HG03280 (cell line): ENCODE data around the gene HYOU1.
A peak's percentile ranks its signal among the peaks of the same experiment; 100 is the strongest.
"Not testable (repeated sequence)": the region's sequence is repeated elsewhere in the genome, so short reads cannot be mapped to it uniquely, and the experiment has no call there.

Experiments
- ATAC-seq: cut with Tn5 transposase; IDR thresholded peaks from one replicate; pipeline ENCODE4 v1.9.1; 2021; ENCODE audit warnings: mild to moderate bottlenecking, moderate library complexity; ENCODE audit not compliant: unreplicated experiment

HYOU1 gene

DNA sequence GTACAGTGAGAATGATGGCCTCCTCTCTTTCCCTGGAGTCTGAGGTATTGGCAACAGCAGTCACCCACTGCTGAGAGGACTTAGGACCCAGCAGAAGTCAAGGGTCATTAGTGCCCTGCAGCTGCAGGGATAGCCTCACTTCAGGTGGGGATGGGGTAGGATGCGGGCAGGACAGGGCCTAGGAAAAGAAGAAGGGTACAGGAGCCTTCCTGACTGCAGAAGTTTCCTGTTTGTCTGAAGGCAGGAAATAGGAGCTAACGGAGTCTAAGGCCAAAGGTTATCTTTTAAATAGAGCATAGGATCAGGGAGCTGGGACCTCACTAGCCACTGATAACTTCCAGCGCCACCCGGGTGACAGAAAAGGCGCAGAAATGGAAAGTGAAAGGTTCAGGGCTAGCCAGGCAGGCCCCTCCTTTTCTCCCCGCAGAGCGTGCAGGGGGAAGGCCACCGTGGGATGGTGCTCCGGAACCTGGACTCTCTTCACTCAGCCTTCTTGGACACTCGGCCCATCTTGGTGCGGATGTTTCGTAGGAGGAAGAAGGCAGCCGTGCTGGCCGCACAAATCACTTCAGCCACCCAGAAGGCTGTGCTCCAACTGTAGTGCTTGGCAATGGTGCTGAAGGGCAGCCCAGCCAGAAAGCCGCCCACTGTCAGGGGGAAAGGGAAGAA is 32.4 kb downstream of the HYOU1 start:
- no peak for ATAC-seq

GRCh38 chr11:119023741-119024140 is 33.3 kb downstream of the HYOU1 start:
- no peak for ATAC-seq

GRCh38 chr11:119021631-119022030 is 35.4 kb downstream of the HYOU1 start:
- no peak for ATAC-seq

- ATAC-seq = no peak
Measured at GRCh38 chr11:119019996-119020395, 37.0 kb downstream of the HYOU1 start.

GRCh38 chr11:119018074-119018938 is 38.7 kb downstream of the HYOU1 start, which contains the start of the genes RPS25 and TRAPPC4:
TSS of gene RPS25 (minus strand) at chr11:119018343. CDS start at chr11:119018284, 59 bp downstream.
TSS of gene TRAPPC4 (plus strand) at chr11:119018766. CDS start at chr11:119018796, 30 bp downstream.
- peak; percentile 85 for ATAC-seq

- ATAC-seq = not testable (repeated sequence)
Measured at GRCh38 chr11:119017377-119017776, 39.6 kb downstream of the HYOU1 start.

DNA sequence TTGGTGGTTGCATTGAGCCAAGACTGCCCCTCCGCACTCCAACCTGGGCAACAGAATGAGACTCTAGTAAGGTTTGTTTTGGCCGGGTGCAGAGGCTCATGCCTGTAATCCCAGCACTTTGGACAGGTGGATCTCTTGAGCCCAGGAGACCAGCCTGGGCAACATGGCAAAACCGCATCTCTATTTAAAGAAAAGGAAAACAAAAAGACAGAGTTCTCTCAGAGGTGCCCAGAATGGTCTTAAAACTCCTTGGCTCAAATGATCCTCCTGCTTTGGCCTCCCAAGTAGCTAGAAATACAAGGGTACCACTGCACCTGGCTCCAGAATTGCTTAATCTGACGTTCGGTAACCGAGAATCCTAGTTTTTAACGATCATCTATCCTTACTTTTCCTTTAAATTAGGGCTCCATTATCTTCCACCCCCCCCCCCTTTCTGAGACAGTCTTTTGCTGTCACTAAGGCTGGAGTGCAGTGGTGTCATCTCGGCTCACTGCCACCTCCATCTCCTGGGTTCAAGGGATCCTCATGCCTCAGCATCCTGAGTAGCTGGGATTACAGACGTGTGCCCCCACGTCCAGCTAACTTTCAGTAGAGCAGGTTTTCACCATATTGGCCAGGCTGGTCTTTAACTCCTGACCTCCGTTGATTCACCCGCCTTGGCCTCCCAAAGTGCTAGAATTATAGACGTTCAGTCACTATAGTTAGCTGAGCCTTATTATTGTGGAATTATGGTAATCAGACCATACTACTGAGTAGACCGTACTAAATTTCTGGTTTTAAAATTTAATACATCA is 40.6 kb downstream of the HYOU1 start:
- ATAC-seq = no peak

DNA sequence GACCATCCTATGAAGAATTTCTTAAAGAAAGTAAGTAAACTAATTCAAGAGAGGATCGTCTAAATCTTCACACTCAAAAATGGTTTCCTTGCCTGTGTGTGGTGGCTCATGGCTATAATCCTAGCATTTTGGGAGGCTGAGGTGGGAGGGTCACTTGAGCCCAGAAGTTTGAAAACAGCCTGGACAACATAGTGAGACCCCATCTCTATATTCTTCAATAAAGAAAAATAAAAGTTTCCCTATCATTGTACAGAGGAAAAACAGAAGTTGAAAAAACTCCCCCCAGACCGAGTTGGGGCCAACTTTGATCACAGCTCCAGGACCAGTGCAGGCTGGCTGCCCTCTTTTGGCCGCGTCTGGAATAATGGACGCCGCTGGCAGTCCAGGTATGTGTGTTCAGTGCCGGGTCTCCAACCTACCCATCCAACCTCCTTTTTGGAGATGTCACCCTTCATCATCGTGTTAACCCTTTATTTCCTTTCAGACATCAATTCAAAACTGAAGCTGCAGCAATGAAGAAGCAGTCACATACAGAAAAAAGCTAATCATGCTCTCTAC is 41.9 kb downstream of the HYOU1 start:
- no peak for ATAC-seq

GRCh38 chr11:119014209-119014924 is 42.6 kb downstream of the HYOU1 start:
- ATAC-seq = no peak

GRCh38 chr11:119012629-119013170 is 44.3 kb downstream of the HYOU1 start:
- ATAC-seq = no peak

- no peak for ATAC-seq
Measured at GRCh38 chr11:119011476-119012053, 45.4 kb downstream of the HYOU1 start.

GRCh38 chr11:119006656-119007055 is 50.3 kb downstream of the HYOU1 start:
- no peak for ATAC-seq

DNA sequence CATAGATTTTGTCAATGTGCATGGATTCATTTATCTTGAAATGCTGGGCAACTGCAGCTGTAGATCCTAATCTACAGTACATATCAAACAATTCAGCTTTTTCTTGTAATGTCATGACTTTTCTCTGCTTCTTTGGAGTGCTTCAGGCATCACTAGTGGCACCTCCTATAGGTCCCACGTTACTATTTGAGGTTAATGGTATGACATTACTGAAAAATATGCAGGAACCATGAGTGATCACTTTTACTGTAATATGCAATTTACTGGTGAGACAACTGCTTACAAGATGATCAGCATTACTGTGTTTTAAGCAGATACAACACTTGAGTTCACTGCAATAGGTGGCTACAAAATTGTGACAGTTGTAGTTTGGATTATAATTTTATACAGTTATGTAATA is 56.1 kb downstream of the HYOU1 start:
- no peak for ATAC-seq

GRCh38 chr11:118998822-118999221 is 58.2 kb downstream of the HYOU1 start:
- no peak for ATAC-seq

DNA sequence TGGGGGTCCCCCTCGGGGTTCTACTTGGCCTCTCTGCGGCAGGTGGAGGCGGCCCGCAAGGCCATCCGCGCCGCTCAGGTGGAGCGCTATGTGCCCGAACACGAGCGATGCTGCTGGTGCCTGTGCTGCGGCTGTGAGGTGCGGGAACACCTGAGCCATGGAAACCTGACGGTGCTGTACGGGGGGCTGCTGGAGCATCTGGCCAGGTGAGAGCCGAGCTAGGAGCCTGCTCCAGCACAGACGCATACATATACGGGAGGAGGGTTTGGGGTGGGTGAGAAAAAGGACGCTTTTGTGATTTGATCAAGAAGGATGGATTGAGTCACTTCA is 58.7 kb downstream of the HYOU1 start:
- ATAC-seq = peak; percentile 11

GRCh38 chr11:118997627-118998387 is 59.2 kb downstream of the HYOU1 start, which contains the start of gene CENATAC:
TSS of gene CENATAC (plus strand) at chr11:118998138. CDS start at chr11:118998198, 60 bp downstream.
- peak; percentile 96 for ATAC-seq

GRCh38 chr11:118996926-118997626 is 59.9 kb downstream of the HYOU1 start:
- ATAC-seq = peak; percentile 11
